Endothelial cell of umbilical vein (primary cell): ENCODE results near the gene SUSD5. TPM values are rescaled to one million over a fixed set of nuclear protein-coding genes. Genes with fewer than 3 reads are reported as not detected.

Experiments
- polyA plus RNA-seq, 4 experiments: library from polyadenylated mRNA; depleted of rRNA in 3 of 4; stranded (reverse) in 3 of 4; unstranded in 1 of 4; fragments of >200 nt; gene quantifications; 2 replicates each; pipeline versions ENCODE4 v1.2.1 to v1.2.3, GENCODE V29; 2011 to 2012; ENCODE audit warnings: missing spikeins in 1 of 4
- small RNA-seq: library from RNA; depleted of rRNA; stranded (forward); fragments of <200 nt; gene quantifications from one replicate; pipeline ENCODE3, GENCODE V24; 2012; ENCODE audit warnings: low replicate concordance, low read depth; ENCODE audit not compliant: insufficient read depth, insufficient read length
- total RNA-seq: library from RNA; stranded (reverse); gene quantifications from 2 replicates; pipeline ENCODE4 v1.2.3, GENCODE V29; 2021

Gene SUSD5
- total and polyA plus RNA-seq, 2 donors (not counting 3 experiments of a cell fraction or from before 2014, with no cell fraction given): 7.7 to 18.8 TPM

Small RNAs within 50 kb of the gene (small RNA-seq; reads per million reads assigned to genes)
- gene AC123900.1 (not detected), gene RN7SL296P (not detected)

Other genes with a start within 250 kb of the SUSD5 start
- 79.8 and 82.2 TPM in 2 replicates for gene GLB1, start 121.7 kb downstream of the SUSD5 start, total RNA-seq
- gene GLB1, start 121.7 kb downstream of the SUSD5 start, polyA plus RNA-seq: 118 TPM in 2 replicates
- gene TMPPE, start 121.7 kb downstream of the SUSD5 start, total RNA-seq: 10.4 and 10.6 TPM in 2 replicates
- 3.4 and 4.1 TPM in 2 replicates for gene TMPPE, start 121.7 kb downstream of the SUSD5 start, polyA plus RNA-seq
- gene CRTAP, start 104.8 kb downstream of the SUSD5 start, total RNA-seq: 198 and 204 TPM in 2 replicates
- 213 and 219 TPM in 2 replicates for gene CRTAP, start 104.8 kb downstream of the SUSD5 start, polyA plus RNA-seq
- gene FBXL2, start 58.6 kb upstream of the SUSD5 start, total RNA-seq: 21.7 and 26.9 TPM in 2 replicates
- gene FBXL2, start 58.6 kb upstream of the SUSD5 start, polyA plus RNA-seq: 44.7 and 53.5 TPM in 2 replicates
- gene UBP1, start 221.6 kb upstream of the SUSD5 start, total RNA-seq: 89.7 and 90.5 TPM in 2 replicates
- gene UBP1, start 221.6 kb upstream of the SUSD5 start, polyA plus RNA-seq: 42.3 and 60.2 TPM in 2 replicates